Bronchial epithelial cell (primary cell): ENCODE measurements around the gene CCDC9B. TPM values are rescaled to one million over a fixed set of nuclear protein-coding genes. Genes with fewer than 3 reads are reported as not detected.

Source experiments
- DNase-seq: peaks from one replicate; pipeline ENCODE4 v3.0.0-alpha.2; 2010; ENCODE audit warnings: low read depth
- FAIRE-seq: peaks from 2 replicates; lab custom pipeline; 2011; peaks lifted over from hg19 to GRCh38; lab: Jason Lieb, UNC
- H3K27me3 ChIP-seq: 2 replicates; pipeline ENCODE4 v1.5.1; 2011; ENCODE audit warnings: low read length; ENCODE audit not compliant: control insufficient read depth, insufficient read depth
- H3K36me3 ChIP-seq: 2 replicates; pipeline ENCODE4 v1.5.1; 2011; ENCODE audit warnings: low read length; ENCODE audit not compliant: control insufficient read depth, insufficient read depth
- H3K4me3 ChIP-seq: 2 replicates; pipeline ENCODE4 v1.5.1; 2011; ENCODE audit warnings: mild to moderate bottlenecking, low read depth, low read length, control low read depth
- total RNA-seq: library from RNA; depleted of rRNA; stranded (reverse); fragments of >200 nt; gene quantifications from 2 replicates; pipeline ENCODE4 v1.2.1, GENCODE V29; 2014
- TF ChIP-seq, protein P1 (sequence below): IDR thresholded peaks from 2 replicates; pipeline ENCODE4 v1.5.1; 2011; ENCODE audit warnings: mild to moderate bottlenecking, moderate library complexity, low read length, control low read depth, inconsistent platforms; ENCODE audit not compliant: insufficient read depth, severe bottlenecking

Gene CCDC9B
- total RNA-seq, 1 donor from 2014 or later, result 12.1 TPM

DNA sequence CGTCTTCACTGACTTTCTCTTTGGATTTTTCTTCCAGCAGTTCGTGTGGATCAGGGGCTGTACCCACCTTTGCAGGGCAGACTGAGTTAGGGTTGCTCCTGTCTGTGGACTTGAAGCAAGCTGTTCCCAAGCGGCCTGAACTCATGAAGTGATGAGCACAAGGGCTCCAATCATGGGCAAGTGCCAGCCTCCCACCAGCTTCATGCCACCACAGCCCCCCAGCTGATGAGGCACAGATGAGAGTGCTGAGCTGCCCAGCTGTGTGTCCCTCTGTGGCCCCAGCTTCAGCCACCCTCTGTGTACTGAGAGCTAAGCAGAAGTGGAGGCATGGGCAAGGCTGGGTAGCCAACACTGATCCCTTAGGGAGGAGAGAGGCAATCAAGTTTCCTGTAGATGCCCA is 29.7 kb downstream of the CCDC9B start:
- TF ChIP-seq, protein P1, sequence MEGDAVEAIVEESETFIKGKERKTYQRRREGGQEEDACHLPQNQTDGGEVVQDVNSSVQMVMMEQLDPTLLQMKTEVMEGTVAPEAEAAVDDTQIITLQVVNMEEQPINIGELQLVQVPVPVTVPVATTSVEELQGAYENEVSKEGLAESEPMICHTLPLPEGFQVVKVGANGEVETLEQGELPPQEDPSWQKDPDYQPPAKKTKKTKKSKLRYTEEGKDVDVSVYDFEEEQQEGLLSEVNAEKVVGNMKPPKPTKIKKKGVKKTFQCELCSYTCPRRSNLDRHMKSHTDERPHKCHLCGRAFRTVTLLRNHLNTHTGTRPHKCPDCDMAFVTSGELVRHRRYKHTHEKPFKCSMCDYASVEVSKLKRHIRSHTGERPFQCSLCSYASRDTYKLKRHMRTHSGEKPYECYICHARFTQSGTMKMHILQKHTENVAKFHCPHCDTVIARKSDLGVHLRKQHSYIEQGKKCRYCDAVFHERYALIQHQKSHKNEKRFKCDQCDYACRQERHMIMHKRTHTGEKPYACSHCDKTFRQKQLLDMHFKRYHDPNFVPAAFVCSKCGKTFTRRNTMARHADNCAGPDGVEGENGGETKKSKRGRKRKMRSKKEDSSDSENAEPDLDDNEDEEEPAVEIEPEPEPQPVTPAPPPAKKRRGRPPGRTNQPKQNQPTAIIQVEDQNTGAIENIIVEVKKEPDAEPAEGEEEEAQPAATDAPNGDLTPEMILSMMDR, result no peak
- DNase-seq, result no peak
- FAIRE-seq, result no peak
- Histone ChIP-seq H3K27me3 (peaks cover 17% of the 10 kb centered on the region), H3K36me3 (no peaks in the 10 kb centered on the region), H3K4me3 (no peak overlapping the region)

DNA sequence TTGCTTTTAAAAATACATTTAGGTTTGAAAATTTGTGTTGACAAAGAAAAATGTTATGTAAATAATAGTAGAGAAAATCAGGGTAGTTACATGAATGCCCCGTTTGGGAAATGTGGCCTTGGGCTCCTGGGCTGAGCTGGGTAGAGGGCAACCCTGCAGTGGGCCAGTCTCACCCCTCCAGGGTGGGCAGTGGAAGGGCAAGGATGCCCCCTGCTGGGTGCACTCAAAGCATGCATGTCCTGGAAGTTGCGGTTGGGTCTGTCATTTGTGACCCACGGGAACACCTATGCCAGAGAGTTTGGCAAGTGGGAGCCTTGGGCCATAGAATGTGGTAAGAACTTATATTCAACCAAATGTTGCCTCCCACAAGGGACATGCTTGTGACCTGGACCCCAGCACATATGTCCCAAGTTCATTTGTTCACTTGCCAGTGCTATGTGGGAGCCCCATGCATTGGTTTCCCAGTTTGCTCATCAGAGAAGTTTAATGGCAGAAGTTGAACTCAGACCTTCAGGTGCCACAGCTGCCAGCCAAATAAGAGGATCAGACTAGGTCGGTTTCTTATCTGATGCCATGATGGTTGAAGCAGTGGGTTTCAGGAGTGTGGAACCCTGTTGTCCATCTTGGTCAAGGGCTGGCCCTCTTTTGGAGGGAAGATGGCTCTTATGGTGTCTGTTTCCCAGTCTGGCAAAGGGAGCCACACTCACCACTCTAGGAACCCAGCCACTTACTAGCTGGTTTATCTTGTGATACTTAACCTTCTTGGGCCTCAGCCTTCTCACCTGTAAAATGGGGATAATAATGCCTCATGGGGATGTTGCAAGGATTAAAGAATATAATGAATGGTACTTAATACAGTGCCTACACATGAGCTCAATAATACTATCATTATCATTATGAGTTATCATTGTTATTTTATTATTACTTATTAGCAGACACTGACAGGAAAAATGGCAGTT is 30.5 kb downstream of the CCDC9B start:
- DNase-seq (no peak), FAIRE-seq (no peak)
- H3K36me3 ChIP-seq, result no peaks in the 10 kb centered on the region
- TF ChIP-seq, protein P1, result peak; percentile 68
- H3K4me3 ChIP-seq, result no peak overlapping the region
- peaks cover 17% of the 10 kb centered on the region for H3K27me3 ChIP-seq

DNA sequence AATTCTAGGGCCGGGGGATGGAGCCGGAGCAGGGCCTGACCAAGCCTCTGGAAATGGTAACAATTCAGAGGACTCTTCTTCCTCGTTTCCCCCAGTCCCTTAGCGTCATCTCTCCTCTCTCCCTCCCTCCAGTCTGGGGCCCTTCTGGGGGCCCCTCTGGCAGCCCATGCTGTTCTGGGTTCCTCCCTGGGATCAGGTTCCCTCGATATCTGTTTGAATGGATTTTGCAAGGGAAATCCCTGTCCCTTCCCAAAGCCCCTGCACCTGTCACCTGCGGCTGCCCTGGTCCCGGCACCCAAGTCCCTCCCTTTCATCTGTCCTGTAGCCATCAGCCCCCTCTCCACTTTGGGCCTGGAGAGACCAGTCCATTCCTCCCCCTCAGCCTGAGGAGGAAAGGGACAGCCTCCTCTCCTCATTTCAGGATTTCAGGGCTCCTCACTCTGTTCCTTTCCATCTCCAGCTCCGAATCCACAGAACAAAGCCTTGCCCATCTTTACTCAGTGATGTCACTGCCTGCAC is 31.3 kb downstream of the CCDC9B start:
- FAIRE-seq, result no peak
- DNase-seq, result no peak
- TF ChIP-seq, protein P1, result no peak

DNA sequence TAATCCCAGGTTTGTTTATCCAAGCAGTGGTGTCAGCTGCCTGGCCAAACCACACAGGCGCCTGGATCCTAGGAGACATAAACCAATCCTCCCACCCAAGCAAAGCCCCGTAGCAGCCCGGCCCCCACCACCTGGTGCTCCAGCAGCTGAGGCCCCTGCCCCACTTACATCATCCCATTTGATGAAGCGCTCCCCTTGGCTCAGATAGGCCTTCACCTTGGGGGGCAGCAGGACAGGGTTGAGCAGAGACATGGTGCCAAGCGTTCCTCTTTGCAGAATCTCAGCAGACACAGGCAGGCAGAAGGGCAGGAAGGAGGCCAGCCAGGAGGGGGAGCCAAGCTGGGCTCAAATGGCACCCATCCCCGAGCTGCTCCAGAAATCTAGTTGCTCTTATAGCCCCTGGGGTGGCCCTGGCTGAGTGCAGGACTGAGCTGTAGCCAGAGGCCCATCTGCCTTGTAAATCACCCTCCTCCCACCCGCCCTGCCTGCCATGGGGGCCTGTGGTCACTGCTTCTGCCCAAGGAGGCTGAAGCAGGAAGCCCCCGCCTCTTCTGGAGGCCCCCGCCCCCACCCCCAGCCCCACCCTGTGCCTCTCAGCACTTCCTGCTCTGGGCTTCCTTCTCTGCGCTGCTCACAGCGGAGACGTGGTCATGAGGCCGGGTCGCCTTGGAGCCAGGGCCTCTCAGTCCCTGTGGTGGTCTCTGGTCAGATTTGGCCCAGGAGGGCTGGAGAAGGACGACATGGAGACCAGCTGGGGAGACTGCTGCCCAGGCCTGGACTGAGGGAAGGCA is 33.1 kb downstream of the CCDC9B start, which contains the start of gene PLCB2:
Gene PLCB2, minus strand, starts transcription at position 515 of the 791 bp plus-strand sequence. Its CDS starts 263 bp downstream, at position 252.
- Histone ChIP-seq H3K36me3 (no peaks in the 10 kb centered on the region), H3K4me3 (no peak within 1 kb of the TSS), H3K27me3 (peaks cover 16% of the 10 kb centered on the region)
- TF ChIP-seq, protein P1, result peak; percentile 44
- FAIRE-seq, result no peak
- no peak for DNase-seq

More for the DNA sequence above, 31.3 kb downstream of the CCDC9B start:
- peaks cover 17% of the 10 kb centered on the region for H3K27me3 ChIP-seq
- H3K36me3 ChIP-seq, result no peaks in the 10 kb centered on the region
- H3K4me3 ChIP-seq, result no peak overlapping the region

DNA sequence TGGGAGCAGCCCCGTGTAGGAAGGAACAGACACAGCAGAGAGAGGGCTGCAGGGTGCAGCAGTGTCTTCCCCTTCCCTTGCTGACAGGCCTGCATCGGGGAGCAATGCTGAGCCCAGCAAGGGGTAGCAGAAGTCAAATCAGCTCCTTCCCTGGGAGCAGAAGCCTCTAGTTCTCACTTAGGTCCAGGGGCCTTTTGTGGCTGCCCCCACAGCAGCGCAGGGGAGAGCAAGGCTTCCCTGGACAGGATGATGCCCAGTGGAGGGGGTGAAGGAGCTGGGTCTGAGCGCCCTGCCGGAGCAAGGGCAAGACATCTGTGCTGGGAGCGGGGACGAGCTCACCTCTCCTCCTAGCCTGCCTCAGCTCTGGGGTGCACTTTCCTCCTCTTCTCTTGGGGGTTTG is 33.8 kb downstream of the CCDC9B start:
- no peak for FAIRE-seq
- Histone ChIP-seq H3K27me3 (peaks cover 14% of the 10 kb centered on the region), H3K36me3 (no peaks in the 10 kb centered on the region), H3K4me3 (no peak overlapping the region)
- DNase-seq, result no peak
- TF ChIP-seq, protein P1, result no peak
